Caco-2 (cell line): ENCODE results near the gene LGR6. TPM values are rescaled to one million over a fixed set of nuclear protein-coding genes. Genes with fewer than 3 reads are reported as not detected.
A peak's percentile ranks its signal among the peaks of the same experiment; 100 is the strongest.

Experiments
- BruUV-seq: library from RNA; stranded (reverse); fragments of 400-500 nt; replicated peaks from 2 replicates; lab custom pipeline; 2021; lab: Mats Ljungman, UMichigan
- CTCF ChIA-PET: fragments of 300-600 bp; sonication (Branson Sonifier 250); formaldehyde crosslinking; loops from one replicate; lab custom pipeline; 2022; ENCODE audit warnings: antibody characterized with exemption; lab: Charles Lee
- POLR2A ChIA-PET: fragments of 300-600 bp; sonication (Branson Sonifier 250); formaldehyde crosslinking; loops from one replicate; lab custom pipeline; 2022; ENCODE audit warnings: antibody characterized with exemption; lab: Charles Lee
- DNase-seq, 2 experiments: peaks; one replicate each; pipeline versions ENCODE4 v3.0.0 to v3.0.0-alpha.2; 2020 to 2022
- H3K27me3 ChIP-seq: replicated peaks from 2 replicates; pipeline ENCODE4 v1.6.0; 2011; ENCODE audit warnings: low read length; ENCODE audit not compliant: control insufficient read depth, insufficient read depth
- H3K36me3 ChIP-seq: 2 replicates; pipeline ENCODE4 v1.5.1; 2011; ENCODE audit warnings: low read length; ENCODE audit not compliant: control insufficient read depth, insufficient read depth
- H3K4me1 ChIP-seq: fragments of 250-450 bp; sonication (Bioruptor Pico); 2 replicates; pipeline ENCODE4 v1.5.1; 2020; ENCODE audit warnings: mild to moderate bottlenecking
- H3K4me3 ChIP-seq: 2 replicates; pipeline ENCODE4 v1.5.1; 2011; ENCODE audit warnings: low read depth, mild to moderate bottlenecking, control low read depth, low read length
- H3K9me3 ChIP-seq: fragments of 250-450 bp; sonication (Bioruptor Pico); 2 replicates; pipeline ENCODE4 v1.5.1; 2020; ENCODE audit warnings: mild to moderate bottlenecking, moderate library complexity
- H3K27ac Mint-ChIP-seq: one replicate; pipeline ENCODE4 v1.8.0; 2022; ENCODE audit warnings: mixed read lengths; ENCODE audit not compliant: unreplicated experiment
- H3K27me3 Mint-ChIP-seq: one replicate; pipeline ENCODE4 v1.8.0; 2022; ENCODE audit warnings: mixed read lengths; ENCODE audit not compliant: insufficient read depth, unreplicated experiment
- H3K36me3 Mint-ChIP-seq: one replicate; pipeline ENCODE4 v1.8.0; 2022; ENCODE audit warnings: mild to moderate bottlenecking, mixed read lengths; ENCODE audit not compliant: insufficient read depth, unreplicated experiment
- H3K4me1 Mint-ChIP-seq: one replicate; pipeline ENCODE4 v1.8.0; 2022; ENCODE audit warnings: low read depth, mixed read lengths; ENCODE audit not compliant: unreplicated experiment
- H3K4me3 Mint-ChIP-seq: one replicate; pipeline ENCODE4 v1.8.0; 2022; ENCODE audit warnings: mild to moderate bottlenecking, moderate library complexity, mixed read lengths; ENCODE audit not compliant: unreplicated experiment
- H3K9me3 Mint-ChIP-seq: one replicate; pipeline ENCODE4 v1.8.0; 2022; ENCODE audit warnings: mixed read lengths; ENCODE audit not compliant: unreplicated experiment
- CTCF ChIP-seq, 2 experiments: fragments of 200-600 bp in 1 of 2; IDR thresholded peaks; 1 replicate in 1 of 2; 2 replicates in 1 of 2; pipeline versions ENCODE4 v1.5.1 to v1.8.0; 2011 to 2022; ENCODE audit warnings: antibody characterized with exemption in 1 of 2, control low read depth in 1 of 2, inconsistent platforms in 1 of 2, low read depth in 1 of 2, low read length in 1 of 2, mild to moderate bottlenecking in 1 of 2, moderate library complexity in 1 of 2; ENCODE audit not compliant: insufficient read depth in 1 of 2, severe bottlenecking in 1 of 2, unreplicated experiment in 1 of 2
- intact Hi-C: fragments of 100-400 bp; cut with micrococcal nuclease; formaldehyde crosslinking; loops from one replicate; pipeline ENCODE4 v1.10.0; 2022; ENCODE audit not compliant: unreplicated experiment
- total RNA-seq: library from RNA; stranded (reverse); gene quantifications from 2 replicates; pipeline ENCODE4 v1.2.3, GENCODE V29; 2022

LGR6 gene
- total RNA-seq, 1 experiment from 2014 or later: 0.36 TPM

GRCh38 chr1:202282025-202282371 is 88.4 kb downstream of the LGR6 start:
- no peak overlapping the region for H3K4me3 ChIP-seq
- POLR2A ChIA-PET: no interaction called here
- no peaks in the 10 kb centered on the region for H3K36me3 ChIP-seq
- Mint-ChIP-seq H3K4me1 (no peaks in the 10 kb centered on the region), H3K27me3 (peaks cover 13% of the 10 kb centered on the region), H3K4me3 (no peak overlapping the region), H3K27ac (no peak overlapping the region), H3K9me3 (no peaks in the 10 kb centered on the region), H3K36me3 (no peaks in the 10 kb centered on the region)
- intact Hi-C loops: no loop called here
- H3K4me1 ChIP-seq: no peaks in the 10 kb centered on the region
- no peaks in the 10 kb centered on the region for H3K9me3 ChIP-seq
- TF ChIP-seq CTCF (IDR thresholded peaks at IDR 0.05; ENCODE audit: insufficient read depth in 1 of 2, low read depth in 1 of 2, low read length in 1 of 2, severe bottlenecking in 1 of 2, unreplicated experiment in 1 of 2): no peak
- DNase-seq: peak in 1 of 2 experiments; percentile 11
- CTCF ChIA-PET: no interaction called here
- no peaks in the 10 kb centered on the region for H3K27me3 ChIP-seq
- no TSS peak for BruUV-seq

GRCh38 chr1:202282596-202283283 is 89.1 kb downstream of the LGR6 start:
- intact Hi-C loops: no loop called here
- no peak for TF ChIP-seq CTCF (IDR thresholded peaks at IDR 0.05; ENCODE audit: insufficient read depth in 1 of 2, low read depth in 1 of 2, low read length in 1 of 2, severe bottlenecking in 1 of 2, unreplicated experiment in 1 of 2)
- H3K4me3 Mint-ChIP-seq: no peak overlapping the region
- BruUV-seq: no TSS peak
- CTCF ChIA-PET: no interaction called here
- H3K4me3 ChIP-seq: no peak overlapping the region
- no peaks in the 10 kb centered on the region for H3K4me1 ChIP-seq
- H3K36me3 ChIP-seq: no peaks in the 10 kb centered on the region
- H3K27me3 ChIP-seq: no peaks in the 10 kb centered on the region
- H3K9me3 Mint-ChIP-seq: no peaks in the 10 kb centered on the region
- no peaks in the 10 kb centered on the region for H3K9me3 ChIP-seq
- peaks cover 16% of the 10 kb centered on the region for H3K27me3 Mint-ChIP-seq
- no peak overlapping the region for H3K27ac Mint-ChIP-seq
- POLR2A ChIA-PET: no interaction called here
- DNase-seq: peak in 1 of 2 experiments; percentile 1
- no peaks in the 10 kb centered on the region for H3K36me3 Mint-ChIP-seq
- no peaks in the 10 kb centered on the region for H3K4me1 Mint-ChIP-seq

GRCh38 chr1:202283379-202283844 is 89.8 kb downstream of the LGR6 start:
- no peak for TF ChIP-seq CTCF (IDR thresholded peaks at IDR 0.05; ENCODE audit: insufficient read depth in 1 of 2, low read depth in 1 of 2, low read length in 1 of 2, severe bottlenecking in 1 of 2, unreplicated experiment in 1 of 2)
- peak in 1 of 2 experiments; percentile 36 for DNase-seq
- H3K4me3 ChIP-seq: no peak overlapping the region
- CTCF ChIA-PET: no interaction called here
- Mint-ChIP-seq H3K4me3 (no peak overlapping the region), H3K27me3 (peaks cover 15% of the 10 kb centered on the region), H3K27ac (no peak overlapping the region), H3K36me3 (no peaks in the 10 kb centered on the region), H3K4me1 (no peaks in the 10 kb centered on the region), H3K9me3 (no peaks in the 10 kb centered on the region)
- no peaks in the 10 kb centered on the region for H3K36me3 ChIP-seq
- no peaks in the 10 kb centered on the region for H3K4me1 ChIP-seq
- POLR2A ChIA-PET: no interaction called here
- no TSS peak for BruUV-seq
- intact Hi-C loops: no loop called here
- H3K27me3 ChIP-seq: no peaks in the 10 kb centered on the region
- H3K9me3 ChIP-seq: no peaks in the 10 kb centered on the region
